ENCODE data around the gene SLC16A9.

GRCh38 chr10:59757966-59758365 lies 48.3 kb upstream of the SLC16A9 start:
- TF ChIP-seq CTCF (conservative IDR thresholded peaks at IDR 0.05) (no peak), ZFX (IDR thresholded peaks at IDR 0.05) (no peak)

Measured in C4-2B (cell line).